Fibroblast of the aortic adventitia (primary cell): ENCODE measurements around the gene C12orf42. TPM values are rescaled to one million over a fixed set of nuclear protein-coding genes. Genes with fewer than 3 reads are reported as not detected.

Experiments
- DNase-seq: peaks from one replicate; pipeline ENCODE4 v3.0.0-alpha.2; 2010; ENCODE audit warnings: low read depth
- H3K4me3 ChIP-seq: 2 replicates; pipeline ENCODE4 v1.5.1; 2011; ENCODE audit warnings: low read depth, mild to moderate bottlenecking, control low read depth, low read length, moderate library complexity
- CTCF ChIP-seq: IDR thresholded peaks from 2 replicates; pipeline ENCODE4 v1.5.1; 2011; ENCODE audit warnings: mild to moderate bottlenecking, low read length, control low read depth, inconsistent platforms; ENCODE audit not compliant: insufficient read depth
- total RNA-seq: library from RNA; depleted of rRNA; stranded (reverse); fragments of >200 nt; gene quantifications from 2 replicates; pipeline ENCODE4 v1.2.3, GENCODE V29; 2012; ENCODE audit warnings: low replicate concordance

Gene C12orf42
- total RNA-seq, 1 donor: not detected

- TF ChIP-seq CTCF: no peak
- H3K4me3 ChIP-seq: no peak overlapping the region
Observed at GRCh38 chr12:103348935-103349334, 146.8 kb downstream of the C12orf42 start.

DNA sequence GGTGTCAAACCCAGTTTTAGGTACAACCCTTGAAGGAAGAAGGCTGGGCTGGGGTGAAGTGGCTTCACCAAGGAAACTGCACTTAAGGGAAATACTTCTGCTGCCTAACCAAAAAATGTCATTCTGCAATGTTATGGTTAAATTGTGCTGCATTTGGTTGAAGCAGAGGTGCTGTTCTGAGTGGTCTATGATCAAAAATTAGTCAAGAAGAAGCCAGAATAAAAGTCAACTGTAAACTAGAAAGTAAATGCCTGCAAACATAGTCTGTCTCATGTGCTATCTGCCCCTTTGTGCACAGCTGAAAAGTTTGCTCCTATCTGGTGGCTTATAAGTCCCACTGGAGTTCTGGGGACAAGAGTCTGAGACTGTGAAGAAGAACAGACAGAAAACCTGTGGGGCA is 158.8 kb downstream of the C12orf42 start:
- TF ChIP-seq CTCF: no peak
- no peak for DNase-seq
- H3K4me3 ChIP-seq: no peak overlapping the region

More at GRCh38 chr12:103348935-103349334, 146.8 kb downstream of the C12orf42 start:
- no peak for DNase-seq

DNA sequence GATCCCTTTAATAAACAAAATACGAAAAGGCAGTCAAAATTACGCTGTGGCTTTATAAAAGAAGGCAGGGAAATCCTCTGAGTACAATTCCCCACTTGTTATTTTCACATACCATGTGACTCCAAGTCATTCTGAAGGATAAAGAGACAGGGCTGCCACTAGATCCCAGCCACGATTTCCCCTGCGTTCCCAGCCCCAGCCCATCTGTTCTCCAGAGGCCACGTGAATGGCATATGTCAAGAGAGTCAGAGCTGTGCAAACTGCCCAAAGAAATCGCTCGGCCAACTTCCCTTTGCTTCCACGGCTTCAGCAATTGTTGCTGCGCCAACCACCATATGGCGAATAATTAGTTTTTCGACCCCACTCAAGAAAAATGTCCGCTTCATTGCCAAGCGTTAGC is 161.3 kb downstream of the C12orf42 start:
- DNase-seq: no peak
- no peak for TF ChIP-seq CTCF

GRCh38 chr12:103333676-103334075 is 162.1 kb downstream of the C12orf42 start:
- H3K4me3 ChIP-seq: no peak overlapping the region
- TF ChIP-seq CTCF: no peak
- DNase-seq: no peak

More for the DNA sequence above, 161.3 kb downstream of the C12orf42 start:
- no peak overlapping the region for H3K4me3 ChIP-seq

GRCh38 chr12:103331643-103332042 is 164.1 kb downstream of the C12orf42 start:
- no peak overlapping the region for H3K4me3 ChIP-seq
- TF ChIP-seq CTCF: no peak
- no peak for DNase-seq

DNA sequence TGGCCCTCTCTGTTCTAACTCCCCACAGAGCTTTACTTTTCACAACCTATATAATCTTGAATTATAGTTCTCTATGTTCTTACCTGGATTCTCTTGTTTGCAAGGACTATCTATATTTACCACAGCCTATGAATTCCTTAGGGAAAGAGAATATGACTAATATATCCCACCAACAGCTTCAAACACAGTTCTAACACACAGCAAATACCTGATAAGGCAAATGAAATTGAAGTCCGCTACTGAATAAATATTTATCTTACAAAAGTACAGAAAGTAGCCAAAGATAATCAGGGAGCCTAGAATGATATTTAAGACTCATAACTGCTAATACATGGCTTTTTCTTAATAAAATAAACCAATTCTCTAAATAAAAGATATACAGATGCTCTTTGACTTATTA is 165.1 kb downstream of the C12orf42 start:
- DNase-seq: no peak
- no peak overlapping the region for H3K4me3 ChIP-seq
- no peak for TF ChIP-seq CTCF

DNA sequence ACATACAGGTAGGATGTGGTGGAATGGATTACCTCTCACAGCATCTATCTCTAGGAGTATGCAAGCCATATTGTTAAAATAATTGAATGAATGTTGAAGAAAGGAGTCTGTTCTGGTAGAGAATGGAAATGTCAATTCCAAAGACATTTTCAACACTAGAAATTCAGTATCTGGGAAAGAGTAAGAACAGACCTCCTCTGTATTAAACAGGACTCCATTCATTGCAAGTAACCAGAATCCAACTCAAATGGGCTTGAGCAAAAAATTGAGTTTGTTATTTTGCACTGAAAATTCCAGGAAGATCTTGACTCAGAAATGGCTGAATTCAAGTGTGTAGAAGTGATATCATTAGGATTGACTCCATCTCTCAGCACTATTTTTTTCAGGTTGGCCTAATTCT is 168.1 kb downstream of the C12orf42 start:
- H3K4me3 ChIP-seq: no peak overlapping the region
- DNase-seq: no peak
- TF ChIP-seq CTCF: no peak
